ENCODE measurements around the gene RNF180. TPM values are rescaled to one million over a fixed set of nuclear protein-coding genes. Genes with fewer than 3 reads are reported as not detected.

Gene RNF180
- total and polyA plus RNA-seq, 4 donors = 1.1 to 13.7 (median 2.7) TPM

GRCh38 chr5:64149857-64150521 is 15.7 kb upstream of the RNF180 start:
- WGBS = 97% methylated on average over 33 of the region's 33 CpGs
- TF ChIP-seq YY1 (IDR thresholded peaks at IDR 0.05) (no peak), RXRA (IDR thresholded peaks at IDR 0.05) (no peak), ZBTB33 (IDR thresholded peaks at IDR 0.05) (no peak), HNF4G (IDR thresholded peaks at IDR 0.05) (no peak), ATF3 (IDR thresholded peaks at IDR 0.05) (no peak), RAD21 (IDR thresholded peaks at IDR 0.05) (no peak)
- TF ChIP-seq, protein P1, sequence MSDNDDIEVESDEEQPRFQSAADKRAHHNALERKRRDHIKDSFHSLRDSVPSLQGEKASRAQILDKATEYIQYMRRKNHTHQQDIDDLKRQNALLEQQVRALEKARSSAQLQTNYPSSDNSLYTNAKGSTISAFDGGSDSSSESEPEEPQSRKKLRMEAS (IDR thresholded peaks at IDR 0.05) = no peak
- H3K36me3 ChIP-seq (ENCODE audit: control insufficient read depth in 4 of 4, insufficient read depth in 3 of 4, low read depth in 1 of 4, low read length in 3 of 4) = no peaks in the 10 kb centered on the region
- H3K4me3 ChIP-seq (ENCODE audit: low read depth in 1 of 3, low read length in 3 of 3) = no peak overlapping the region
- peaks cover 0 to 2% (median 0%) of the 10 kb centered on the region in 4 donors for H3K9me3 ChIP-seq (ENCODE audit: control insufficient read depth in 4 of 4, low read length in 3 of 4)
- no peak overlapping the region for H3K9ac ChIP-seq (ENCODE audit: low read depth in 1 of 2, low read length in 2 of 2)
- DNase-seq (ENCODE audit: low spot score) = no peak
- H3K27ac ChIP-seq (ENCODE audit: low read depth in 1 of 2, low read length in 2 of 2) = no peak overlapping the region
- H3K4me1 ChIP-seq (ENCODE audit: control insufficient read depth in 4 of 4, insufficient read depth in 4 of 4, low read length in 3 of 4) = peaks cover 0 to 10% (median 4%) of the 10 kb centered on the region in 4 donors
- H3K27me3 ChIP-seq (ENCODE audit: control insufficient read depth in 4 of 4, insufficient read depth in 4 of 4, low read length in 3 of 4) = no peaks in the 10 kb centered on the region

DNA sequence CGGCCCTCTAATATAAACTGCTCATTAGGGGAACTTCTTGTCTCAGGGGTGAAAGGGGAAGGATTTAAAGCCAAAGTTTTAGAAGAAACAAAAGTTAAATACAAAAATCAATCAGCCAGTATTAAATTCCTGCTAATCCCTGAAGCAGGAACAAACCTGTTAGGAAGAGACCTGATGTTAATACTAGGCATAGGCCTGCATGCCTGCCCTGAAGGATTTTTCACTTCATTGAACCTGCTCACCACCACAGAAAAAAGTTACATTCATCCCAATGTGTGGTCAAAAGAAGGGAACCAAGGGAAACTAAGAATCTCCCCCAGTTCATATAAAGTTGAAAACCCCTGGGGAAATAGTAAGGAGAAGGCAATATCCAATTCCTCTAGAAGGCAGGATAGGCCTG is 9.4 kb upstream of the RNF180 start:
- H3K9ac ChIP-seq (ENCODE audit: low read depth in 1 of 2, low read length in 2 of 2) = no peak overlapping the region
- DNase-seq (ENCODE audit: low spot score) = no peak
- no peak for TF ChIP-seq HNF4G (IDR thresholded peaks at IDR 0.05)
- TF ChIP-seq FOXA1 (IDR thresholded peaks at IDR 0.05) = no peak
- TF ChIP-seq EGR1 (IDR thresholded peaks at IDR 0.05; ENCODE audit: low read depth in 2 of 2) = no peak
- TF ChIP-seq ZBTB33 (IDR thresholded peaks at IDR 0.05) = no peak
- TF ChIP-seq RAD21 (IDR thresholded peaks at IDR 0.05) = no peak
- TF ChIP-seq, protein P2, sequence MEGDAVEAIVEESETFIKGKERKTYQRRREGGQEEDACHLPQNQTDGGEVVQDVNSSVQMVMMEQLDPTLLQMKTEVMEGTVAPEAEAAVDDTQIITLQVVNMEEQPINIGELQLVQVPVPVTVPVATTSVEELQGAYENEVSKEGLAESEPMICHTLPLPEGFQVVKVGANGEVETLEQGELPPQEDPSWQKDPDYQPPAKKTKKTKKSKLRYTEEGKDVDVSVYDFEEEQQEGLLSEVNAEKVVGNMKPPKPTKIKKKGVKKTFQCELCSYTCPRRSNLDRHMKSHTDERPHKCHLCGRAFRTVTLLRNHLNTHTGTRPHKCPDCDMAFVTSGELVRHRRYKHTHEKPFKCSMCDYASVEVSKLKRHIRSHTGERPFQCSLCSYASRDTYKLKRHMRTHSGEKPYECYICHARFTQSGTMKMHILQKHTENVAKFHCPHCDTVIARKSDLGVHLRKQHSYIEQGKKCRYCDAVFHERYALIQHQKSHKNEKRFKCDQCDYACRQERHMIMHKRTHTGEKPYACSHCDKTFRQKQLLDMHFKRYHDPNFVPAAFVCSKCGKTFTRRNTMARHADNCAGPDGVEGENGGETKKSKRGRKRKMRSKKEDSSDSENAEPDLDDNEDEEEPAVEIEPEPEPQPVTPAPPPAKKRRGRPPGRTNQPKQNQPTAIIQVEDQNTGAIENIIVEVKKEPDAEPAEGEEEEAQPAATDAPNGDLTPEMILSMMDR (IDR thresholded peaks at IDR 0.05; ENCODE audit: low read depth, low read length, missing input control) = no peak
- TF ChIP-seq JUND (IDR thresholded peaks at IDR 0.05) = no peak
- no peak for TF ChIP-seq SP1 (IDR thresholded peaks at IDR 0.05)
- TF ChIP-seq NR2F2 (IDR thresholded peaks at IDR 0.05) = no peak
- TF ChIP-seq ATF3 (IDR thresholded peaks at IDR 0.05) = no peak
- TF ChIP-seq GABPA (IDR thresholded peaks at IDR 0.05 in 1 of 2, conservative IDR thresholded peaks at IDR 0.05 in 1 of 2) = no peak
- TF ChIP-seq TAF1 (conservative IDR thresholded peaks at IDR 0.05) = no peak
- TF ChIP-seq, protein P3, sequence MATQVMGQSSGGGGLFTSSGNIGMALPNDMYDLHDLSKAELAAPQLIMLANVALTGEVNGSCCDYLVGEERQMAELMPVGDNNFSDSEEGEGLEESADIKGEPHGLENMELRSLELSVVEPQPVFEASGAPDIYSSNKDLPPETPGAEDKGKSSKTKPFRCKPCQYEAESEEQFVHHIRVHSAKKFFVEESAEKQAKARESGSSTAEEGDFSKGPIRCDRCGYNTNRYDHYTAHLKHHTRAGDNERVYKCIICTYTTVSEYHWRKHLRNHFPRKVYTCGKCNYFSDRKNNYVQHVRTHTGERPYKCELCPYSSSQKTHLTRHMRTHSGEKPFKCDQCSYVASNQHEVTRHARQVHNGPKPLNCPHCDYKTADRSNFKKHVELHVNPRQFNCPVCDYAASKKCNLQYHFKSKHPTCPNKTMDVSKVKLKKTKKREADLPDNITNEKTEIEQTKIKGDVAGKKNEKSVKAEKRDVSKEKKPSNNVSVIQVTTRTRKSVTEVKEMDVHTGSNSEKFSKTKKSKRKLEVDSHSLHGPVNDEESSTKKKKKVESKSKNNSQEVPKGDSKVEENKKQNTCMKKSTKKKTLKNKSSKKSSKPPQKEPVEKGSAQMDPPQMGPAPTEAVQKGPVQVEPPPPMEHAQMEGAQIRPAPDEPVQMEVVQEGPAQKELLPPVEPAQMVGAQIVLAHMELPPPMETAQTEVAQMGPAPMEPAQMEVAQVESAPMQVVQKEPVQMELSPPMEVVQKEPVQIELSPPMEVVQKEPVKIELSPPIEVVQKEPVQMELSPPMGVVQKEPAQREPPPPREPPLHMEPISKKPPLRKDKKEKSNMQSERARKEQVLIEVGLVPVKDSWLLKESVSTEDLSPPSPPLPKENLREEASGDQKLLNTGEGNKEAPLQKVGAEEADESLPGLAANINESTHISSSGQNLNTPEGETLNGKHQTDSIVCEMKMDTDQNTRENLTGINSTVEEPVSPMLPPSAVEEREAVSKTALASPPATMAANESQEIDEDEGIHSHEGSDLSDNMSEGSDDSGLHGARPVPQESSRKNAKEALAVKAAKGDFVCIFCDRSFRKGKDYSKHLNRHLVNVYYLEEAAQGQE (IDR thresholded peaks at IDR 0.05) = no peak
- no peak for TF ChIP-seq FOXA2 (IDR thresholded peaks at IDR 0.05)
- TF ChIP-seq YY1 (IDR thresholded peaks at IDR 0.05) = no peak
- TF ChIP-seq HNF4A (conservative IDR thresholded peaks at IDR 0.05) = no peak
- TF ChIP-seq, protein P1 (IDR thresholded peaks at IDR 0.05) = no peak
- TF ChIP-seq RXRA (IDR thresholded peaks at IDR 0.05) = no peak
- no peaks in the 10 kb centered on the region for H3K36me3 ChIP-seq (ENCODE audit: control insufficient read depth in 4 of 4, insufficient read depth in 3 of 4, low read depth in 1 of 4, low read length in 3 of 4)
- H3K27ac ChIP-seq (ENCODE audit: low read depth in 1 of 2, low read length in 2 of 2) = no peak overlapping the region
- H3K4me3 ChIP-seq (ENCODE audit: low read depth in 1 of 3, low read length in 3 of 3) = no peak overlapping the region
- H3K4me1 ChIP-seq (ENCODE audit: control insufficient read depth in 4 of 4, insufficient read depth in 4 of 4, low read length in 3 of 4) = no peaks in the 10 kb centered on the region
- H3K27me3 ChIP-seq (ENCODE audit: control insufficient read depth in 4 of 4, insufficient read depth in 4 of 4, low read length in 3 of 4) = no peaks in the 10 kb centered on the region
- 80% methylated on average over 1 of the region's 1 CpG for WGBS
- H3K9me3 ChIP-seq (ENCODE audit: control insufficient read depth in 4 of 4, low read length in 3 of 4) = peaks cover 0 to 2% (median 0%) of the 10 kb centered on the region in 4 donors

All from liver (tissue), 9 donors.